GM12878 (cell line): ENCODE results near the gene FBXO21. TPM values are rescaled to one million over a fixed set of nuclear protein-coding genes. Genes with fewer than 3 reads are reported as not detected.

Source experiments
- BACH1 ChIP-seq: fragments of 450-650 bp; IDR thresholded peaks from 2 replicates; pipeline ENCODE4 v1.6.1; 2017; ENCODE audit warnings: mild to moderate bottlenecking, borderline replicate concordance
- BMI1 ChIP-seq: fragments of 450-650 bp; IDR thresholded peaks from 2 replicates; pipeline ENCODE4 v1.6.1; 2016; ENCODE audit warnings: mild to moderate bottlenecking, moderate library complexity, borderline replicate concordance
- CHD2 ChIP-seq: IDR thresholded peaks from 2 replicates; pipeline ENCODE4 v1.6.1; 2011; ENCODE audit warnings: low read depth, low read length, improper control_type of control experiment, borderline replicate concordance
- EED ChIP-seq: sonication (generic); IDR thresholded peaks from 2 replicates; pipeline ENCODE4 v1.6.1; 2016; ENCODE audit warnings: antibody characterized with exemption, low read depth
- FOS ChIP-seq: IDR thresholded peaks from 3 replicates; pipeline ENCODE4 v1.6.1; 2011; ENCODE audit warnings: borderline replicate concordance; ENCODE audit not compliant: insufficient read length; ENCODE audit errors: extremely low read depth
- KAT2A ChIP-seq: conservative IDR thresholded peaks from 2 replicates; pipeline ENCODE4 v1.6.1; 2011; ENCODE audit warnings: low read depth, low read length; ENCODE audit not compliant: control insufficient read depth
- KDM1A ChIP-seq: fragments of 200-600 bp; sonication (generic); IDR thresholded peaks from 2 replicates; pipeline ENCODE4 v1.6.1; 2016; ENCODE audit warnings: borderline replicate concordance
- MEF2B ChIP-seq: fragments of 450-650 bp; IDR thresholded peaks from 2 replicates; pipeline ENCODE4 v1.6.1; 2018; ENCODE audit warnings: mild to moderate bottlenecking, moderate library complexity; ENCODE audit not compliant: partially characterized antibody, poor library complexity, severe bottlenecking
- PML ChIP-seq: IDR thresholded peaks from 2 replicates; pipeline ENCODE4 v1.6.1; 2012; ENCODE audit warnings: low read length, inconsistent platforms
- POU2F2 ChIP-seq: IDR thresholded peaks from 3 replicates; pipeline ENCODE4 v1.6.1; 2011; ENCODE audit warnings: low read depth, mild to moderate bottlenecking, low read length, borderline replicate concordance
- STAT1 ChIP-seq: fragments of 450-650 bp; conservative IDR thresholded peaks from 2 replicates; pipeline ENCODE4 v1.6.1; 2014; ENCODE audit warnings: antibody characterized with exemption, mild to moderate bottlenecking
- SUZ12 ChIP-seq: fragments of 200-600 bp; sonication (generic); IDR thresholded peaks from one replicate; pipeline ENCODE4 v1.6.1; 2018; ENCODE audit warnings: antibody characterized with exemption, mild to moderate bottlenecking; ENCODE audit not compliant: unreplicated experiment
- TCF12 ChIP-seq: IDR thresholded peaks from 2 replicates; pipeline ENCODE4 v1.6.1; 2011; ENCODE audit warnings: low read depth, mild to moderate bottlenecking, low read length
- ZBED1 ChIP-seq: IDR thresholded peaks from 2 replicates; pipeline ENCODE4 v1.6.1; 2016; ENCODE audit warnings: borderline replicate concordance
- ZNF24 ChIP-seq: fragments of 450-650 bp; IDR thresholded peaks from 2 replicates; pipeline ENCODE4 v1.6.1; 2017; ENCODE audit warnings: antibody characterized with exemption, mild to moderate bottlenecking
- ZNF274 ChIP-seq: IDR thresholded peaks from one replicate; pipeline ENCODE4 v1.8.0; 2011; ENCODE audit not compliant: insufficient read length, insufficient read depth
- ZNF622 ChIP-seq: fragments of 450-650 bp; IDR thresholded peaks from 2 replicates; pipeline ENCODE4 v1.6.1; 2017; ENCODE audit warnings: mild to moderate bottlenecking, inconsistent platforms
- polyA plus RNA-seq, 11 experiments: library from polyadenylated mRNA; depleted of rRNA in 4 of 11; unstranded in 6 of 11; stranded (reverse) in 5 of 11; fragments of >200 nt; fragmentation: Nextera tagmentation in 4 of 11; fragmentation: Illumina TruSeq in 1 of 11; extraction: Ambion mirVana in 4 of 11; extraction: Trizol in 1 of 11; gene quantifications; 1 replicate in 1 of 11; 2 replicates in 10 of 11; pipeline versions ENCODE4 v1.2.1 to v1.2.3, GENCODE V29; 2011 to 2016; ENCODE audit warnings: inconsistent platforms in 2 of 11, missing spikeins in 2 of 11, low read depth in 1 of 11
- total RNA-seq, 4 experiments: library from RNA; depleted of rRNA in 3 of 4; stranded (reverse); fragments of >200 nt in 3 of 4; fragmentation: Illumina TruSeq in 1 of 4; extraction: Trizol in 1 of 4; gene quantifications; 2 replicates each; pipeline versions ENCODE4 v1.2.1 to v1.2.3, GENCODE V29; 2013 to 2021
- TF ChIP-seq, protein P1 (sequence below): fragments of 450-650 bp; IDR thresholded peaks from 2 replicates; pipeline ENCODE4 v1.6.1; 2016; ENCODE audit warnings: mild to moderate bottlenecking, moderate library complexity, borderline replicate concordance
- TF ChIP-seq, protein P2 (sequence below): fragments of 150-350 bp; IDR thresholded peaks from 2 replicates; pipeline ENCODE4 v1.6.1; 2014; ENCODE audit warnings: mild to moderate bottlenecking, low read depth, low read length
- TF ChIP-seq, protein P3 (sequence below): IDR thresholded peaks from 2 replicates; pipeline ENCODE4 v1.6.1; 2012; ENCODE audit warnings: low read depth, low read length, improper control_type of control experiment
- TF ChIP-seq, protein P4 (sequence below): fragments of 450-650 bp; IDR thresholded peaks from 2 replicates; pipeline ENCODE4 v1.6.1; 2017; ENCODE audit warnings: mild to moderate bottlenecking, moderate library complexity

The FBXO21 gene
- total and polyA plus RNA-seq, 10 of the 15 experiments (the other 5 are each of a cell fraction or from before 2014, with no cell fraction given): 5.5 to 32.6 (median 18.9) TPM

DNA sequence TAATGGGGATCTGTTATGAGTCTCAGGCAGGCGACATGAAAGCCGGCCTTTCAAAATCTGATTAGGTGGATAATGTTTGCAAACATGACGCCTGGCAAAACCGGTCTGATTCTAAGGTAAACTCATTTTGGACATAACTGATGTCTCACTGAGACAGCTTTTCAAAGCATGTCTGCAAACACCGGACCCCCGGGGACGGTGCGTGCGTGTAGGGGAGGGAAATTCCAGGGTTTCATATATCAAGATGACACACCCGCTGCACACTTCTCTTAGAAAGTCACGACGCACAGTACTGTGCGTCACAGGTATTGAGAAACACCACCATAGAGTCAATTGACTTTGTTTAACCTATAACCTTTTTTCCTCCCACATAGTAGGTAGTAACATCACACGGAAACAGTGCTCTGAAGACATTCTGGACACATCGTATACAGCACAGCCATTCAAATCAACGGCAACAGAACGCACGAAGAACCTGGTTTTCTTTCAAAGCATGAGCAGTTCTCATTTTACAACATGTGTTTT lies 47.2 kb downstream of the FBXO21 start (continued):
- TF ChIP-seq, protein P1, sequence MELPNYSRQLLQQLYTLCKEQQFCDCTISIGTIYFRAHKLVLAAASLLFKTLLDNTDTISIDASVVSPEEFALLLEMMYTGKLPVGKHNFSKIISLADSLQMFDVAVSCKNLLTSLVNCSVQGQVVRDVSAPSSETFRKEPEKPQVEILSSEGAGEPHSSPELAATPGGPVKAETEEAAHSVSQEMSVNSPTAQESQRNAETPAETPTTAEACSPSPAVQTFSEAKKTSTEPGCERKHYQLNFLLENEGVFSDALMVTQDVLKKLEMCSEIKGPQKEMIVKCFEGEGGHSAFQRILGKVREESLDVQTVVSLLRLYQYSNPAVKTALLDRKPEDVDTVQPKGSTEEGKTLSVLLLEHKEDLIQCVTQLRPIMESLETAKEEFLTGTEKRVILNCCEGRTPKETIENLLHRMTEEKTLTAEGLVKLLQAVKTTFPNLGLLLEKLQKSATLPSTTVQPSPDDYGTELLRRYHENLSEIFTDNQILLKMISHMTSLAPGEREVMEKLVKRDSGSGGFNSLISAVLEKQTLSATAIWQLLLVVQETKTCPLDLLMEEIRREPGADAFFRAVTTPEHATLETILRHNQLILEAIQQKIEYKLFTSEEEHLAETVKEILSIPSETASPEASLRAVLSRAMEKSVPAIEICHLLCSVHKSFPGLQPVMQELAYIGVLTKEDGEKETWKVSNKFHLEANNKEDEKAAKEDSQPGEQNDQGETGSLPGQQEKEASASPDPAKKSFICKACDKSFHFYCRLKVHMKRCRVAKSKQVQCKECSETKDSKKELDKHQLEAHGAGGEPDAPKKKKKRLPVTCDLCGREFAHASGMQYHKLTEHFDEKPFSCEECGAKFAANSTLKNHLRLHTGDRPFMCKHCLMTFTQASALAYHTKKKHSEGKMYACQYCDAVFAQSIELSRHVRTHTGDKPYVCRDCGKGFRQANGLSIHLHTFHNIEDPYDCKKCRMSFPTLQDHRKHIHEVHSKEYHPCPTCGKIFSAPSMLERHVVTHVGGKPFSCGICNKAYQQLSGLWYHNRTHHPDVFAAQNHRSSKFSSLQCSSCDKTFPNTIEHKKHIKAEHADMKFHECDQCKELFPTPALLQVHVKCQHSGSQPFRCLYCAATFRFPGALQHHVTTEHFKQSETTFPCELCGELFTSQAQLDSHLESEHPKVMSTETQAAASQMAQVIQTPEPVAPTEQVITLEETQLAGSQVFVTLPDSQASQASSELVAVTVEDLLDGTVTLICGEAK: no peak
- TF ChIP-seq BMI1: no peak
- no peak for TF ChIP-seq ZNF24
- peak; percentile 19; the same call in 1 of the 2 replicates for TF ChIP-seq CHD2
- no peak for TF ChIP-seq SUZ12
- no peak for TF ChIP-seq KDM1A
- TF ChIP-seq, protein P2, sequence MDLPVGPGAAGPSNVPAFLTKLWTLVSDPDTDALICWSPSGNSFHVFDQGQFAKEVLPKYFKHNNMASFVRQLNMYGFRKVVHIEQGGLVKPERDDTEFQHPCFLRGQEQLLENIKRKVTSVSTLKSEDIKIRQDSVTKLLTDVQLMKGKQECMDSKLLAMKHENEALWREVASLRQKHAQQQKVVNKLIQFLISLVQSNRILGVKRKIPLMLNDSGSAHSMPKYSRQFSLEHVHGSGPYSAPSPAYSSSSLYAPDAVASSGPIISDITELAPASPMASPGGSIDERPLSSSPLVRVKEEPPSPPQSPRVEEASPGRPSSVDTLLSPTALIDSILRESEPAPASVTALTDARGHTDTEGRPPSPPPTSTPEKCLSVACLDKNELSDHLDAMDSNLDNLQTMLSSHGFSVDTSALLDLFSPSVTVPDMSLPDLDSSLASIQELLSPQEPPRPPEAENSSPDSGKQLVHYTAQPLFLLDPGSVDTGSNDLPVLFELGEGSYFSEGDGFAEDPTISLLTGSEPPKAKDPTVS: no peak
- no peak for TF ChIP-seq BACH1
- no peak for TF ChIP-seq EED
- TF ChIP-seq ZNF274: no peak
- peak; percentile 78; the same call in 1 of the 2 replicates for TF ChIP-seq TCF12
- TF ChIP-seq KAT2A: no peak
- no peak for TF ChIP-seq STAT1
- no peak for TF ChIP-seq FOS
- no peak for TF ChIP-seq PML
- TF ChIP-seq MEF2B: no peak
- no peak for TF ChIP-seq ZBED1
- TF ChIP-seq POU2F2: peak; percentile 42; the same call in 1 of the 3 replicates
- TF ChIP-seq, protein P3, sequence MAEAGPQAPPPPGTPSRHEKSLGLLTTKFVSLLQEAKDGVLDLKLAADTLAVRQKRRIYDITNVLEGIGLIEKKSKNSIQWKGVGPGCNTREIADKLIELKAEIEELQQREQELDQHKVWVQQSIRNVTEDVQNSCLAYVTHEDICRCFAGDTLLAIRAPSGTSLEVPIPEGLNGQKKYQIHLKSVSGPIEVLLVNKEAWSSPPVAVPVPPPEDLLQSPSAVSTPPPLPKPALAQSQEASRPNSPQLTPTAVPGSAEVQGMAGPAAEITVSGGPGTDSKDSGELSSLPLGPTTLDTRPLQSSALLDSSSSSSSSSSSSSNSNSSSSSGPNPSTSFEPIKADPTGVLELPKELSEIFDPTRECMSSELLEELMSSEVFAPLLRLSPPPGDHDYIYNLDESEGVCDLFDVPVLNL: no peak
- TF ChIP-seq, protein P4, sequence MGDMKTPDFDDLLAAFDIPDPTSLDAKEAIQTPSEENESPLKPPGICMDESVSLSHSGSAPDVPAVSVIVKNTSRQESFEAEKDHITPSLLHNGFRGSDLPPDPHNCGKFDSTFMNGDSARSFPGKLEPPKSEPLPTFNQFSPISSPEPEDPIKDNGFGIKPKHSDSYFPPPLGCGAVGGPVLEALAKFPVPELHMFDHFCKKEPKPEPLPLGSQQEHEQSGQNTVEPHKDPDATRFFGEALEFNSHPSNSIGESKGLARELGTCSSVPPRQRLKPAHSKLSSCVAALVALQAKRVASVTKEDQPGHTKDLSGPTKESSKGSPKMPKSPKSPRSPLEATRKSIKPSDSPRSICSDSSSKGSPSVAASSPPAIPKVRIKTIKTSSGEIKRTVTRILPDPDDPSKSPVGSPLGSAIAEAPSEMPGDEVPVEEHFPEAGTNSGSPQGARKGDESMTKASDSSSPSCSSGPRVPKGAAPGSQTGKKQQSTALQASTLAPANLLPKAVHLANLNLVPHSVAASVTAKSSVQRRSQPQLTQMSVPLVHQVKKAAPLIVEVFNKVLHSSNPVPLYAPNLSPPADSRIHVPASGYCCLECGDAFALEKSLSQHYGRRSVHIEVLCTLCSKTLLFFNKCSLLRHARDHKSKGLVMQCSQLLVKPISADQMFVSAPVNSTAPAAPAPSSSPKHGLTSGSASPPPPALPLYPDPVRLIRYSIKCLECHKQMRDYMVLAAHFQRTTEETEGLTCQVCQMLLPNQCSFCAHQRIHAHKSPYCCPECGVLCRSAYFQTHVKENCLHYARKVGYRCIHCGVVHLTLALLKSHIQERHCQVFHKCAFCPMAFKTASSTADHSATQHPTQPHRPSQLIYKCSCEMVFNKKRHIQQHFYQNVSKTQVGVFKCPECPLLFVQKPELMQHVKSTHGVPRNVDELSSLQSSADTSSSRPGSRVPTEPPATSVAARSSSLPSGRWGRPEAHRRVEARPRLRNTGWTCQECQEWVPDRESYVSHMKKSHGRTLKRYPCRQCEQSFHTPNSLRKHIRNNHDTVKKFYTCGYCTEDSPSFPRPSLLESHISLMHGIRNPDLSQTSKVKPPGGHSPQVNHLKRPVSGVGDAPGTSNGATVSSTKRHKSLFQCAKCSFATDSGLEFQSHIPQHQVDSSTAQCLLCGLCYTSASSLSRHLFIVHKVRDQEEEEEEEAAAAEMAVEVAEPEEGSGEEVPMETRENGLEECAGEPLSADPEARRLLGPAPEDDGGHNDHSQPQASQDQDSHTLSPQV: no peak
- TF ChIP-seq ZNF622: no peak
